Hippocampal formation (tissue), 2 donors: ENCODE data around the gene LDLR.
"Not testable (repeated sequence)": the region's sequence is repeated elsewhere in the genome, so short reads cannot be mapped to it uniquely, and the experiment has no call there.

Experiments
- DNase-seq, 2 donors: peaks; one replicate each; lab custom pipeline; 2025; lab: John Stamatoyannopoulos, UW

The LDLR gene

DNA sequence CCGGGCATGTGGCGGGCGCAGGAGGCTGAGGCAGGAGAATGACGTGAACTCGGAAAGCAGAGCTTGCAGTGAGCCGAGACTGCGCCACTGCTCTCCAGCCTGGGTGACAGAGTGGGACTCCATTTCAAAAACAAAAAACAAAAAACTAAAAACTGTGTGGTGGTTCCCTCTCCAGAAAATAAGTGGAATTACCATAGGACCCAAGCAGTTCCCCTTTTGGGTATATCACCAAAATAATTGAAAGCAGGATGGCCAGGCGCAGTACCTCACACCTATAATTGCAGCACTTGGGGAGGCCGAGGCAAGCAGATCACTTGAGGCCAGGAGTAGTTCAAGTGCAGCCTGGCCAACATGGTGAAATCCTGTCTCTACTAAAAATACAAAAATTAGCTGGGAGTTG is 15.7 kb upstream of the LDLR start:
- no peak for DNase-seq

DNA sequence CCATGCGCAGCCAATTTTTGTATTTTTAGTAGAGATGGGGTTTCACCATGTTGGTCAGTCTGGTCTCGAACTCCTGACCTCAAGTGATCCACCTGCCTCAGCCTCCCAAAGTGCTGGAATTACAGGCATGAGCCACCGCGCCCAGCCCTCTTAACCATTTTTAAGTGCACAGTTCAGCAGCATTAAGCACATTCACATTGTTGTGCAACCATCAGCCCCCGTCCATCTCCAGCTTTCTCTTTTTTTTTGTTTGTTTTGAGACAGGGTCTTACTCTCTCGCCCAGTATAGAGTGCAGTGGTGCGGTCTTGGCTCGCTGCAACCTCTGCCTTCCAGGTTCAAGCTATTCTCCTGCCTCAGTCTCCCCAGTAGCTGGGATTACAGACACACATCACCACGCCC is 12.5 kb upstream of the LDLR start:
- not testable (repeated sequence) for DNase-seq

DNA sequence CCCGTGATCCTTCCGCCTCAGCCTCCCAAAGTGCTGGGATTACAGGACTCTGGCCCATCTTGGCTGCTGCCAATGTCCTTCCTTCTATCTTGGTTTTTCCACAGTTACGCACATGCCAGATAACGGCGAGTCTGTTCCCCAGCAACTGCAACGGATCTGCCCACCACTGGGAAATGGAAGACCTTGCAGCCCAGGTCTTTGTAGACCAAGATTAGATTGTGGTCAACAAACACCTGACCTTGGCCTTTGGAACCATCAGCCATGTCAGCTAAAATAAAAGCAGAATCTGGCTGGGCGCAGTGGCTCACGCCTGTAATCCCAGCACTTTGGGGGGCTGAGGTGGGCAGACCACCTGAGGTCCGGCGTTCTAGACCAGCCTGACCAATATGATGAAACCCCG is 10.4 kb upstream of the LDLR start:
- DNase-seq: no peak

DNA sequence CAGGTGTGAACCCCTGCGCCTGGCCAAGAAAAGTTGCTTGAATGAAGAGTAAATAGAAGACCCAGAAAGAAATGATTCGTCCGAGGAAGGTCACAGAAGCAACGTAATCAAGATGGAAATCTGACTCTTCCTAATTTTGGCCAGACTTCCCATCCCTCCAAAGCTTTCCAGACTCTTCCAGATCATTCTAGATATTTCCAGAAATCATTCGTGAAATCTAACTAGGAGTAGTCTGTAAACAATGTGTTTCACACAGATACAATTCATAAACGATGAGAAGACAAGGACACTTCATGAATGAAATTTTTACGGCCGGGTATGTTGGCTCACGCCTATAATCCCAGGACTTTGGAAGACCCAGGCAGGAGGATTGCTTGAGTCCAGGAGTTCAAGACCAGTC is 9.3 kb upstream of the LDLR start:
- DNase-seq: no peak

DNA sequence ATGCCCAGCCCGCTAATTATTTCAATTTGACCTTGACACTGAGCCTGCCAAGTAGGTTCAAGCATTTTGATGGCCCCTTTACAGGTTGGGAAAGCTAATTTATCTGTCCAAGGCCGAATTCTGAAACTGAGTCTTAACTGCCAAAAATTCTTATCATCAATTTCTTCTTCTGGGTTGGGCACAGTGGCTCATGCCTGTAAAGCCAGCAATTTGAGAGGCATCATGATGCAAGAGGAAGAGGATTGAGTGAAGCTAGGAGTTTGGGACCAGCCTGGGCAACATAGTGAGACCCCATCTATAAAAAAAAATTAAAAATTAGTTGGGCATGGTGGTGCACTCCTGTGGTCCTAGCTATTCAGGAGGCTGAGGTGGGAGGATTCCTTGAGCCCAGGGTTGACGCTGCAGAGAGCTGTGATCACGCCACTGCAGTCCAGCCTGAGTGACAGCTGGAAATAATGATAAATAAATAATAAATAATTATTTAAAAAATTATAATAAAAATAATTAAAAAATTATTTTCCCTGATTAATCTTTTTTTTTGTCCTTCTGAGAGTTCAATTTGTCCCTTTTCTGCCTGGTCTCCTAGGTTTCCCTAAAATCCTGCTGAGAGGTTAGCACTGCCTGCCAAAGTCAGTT is 1.3 kb upstream of the LDLR start:
- DNase-seq: no peak

DNA sequence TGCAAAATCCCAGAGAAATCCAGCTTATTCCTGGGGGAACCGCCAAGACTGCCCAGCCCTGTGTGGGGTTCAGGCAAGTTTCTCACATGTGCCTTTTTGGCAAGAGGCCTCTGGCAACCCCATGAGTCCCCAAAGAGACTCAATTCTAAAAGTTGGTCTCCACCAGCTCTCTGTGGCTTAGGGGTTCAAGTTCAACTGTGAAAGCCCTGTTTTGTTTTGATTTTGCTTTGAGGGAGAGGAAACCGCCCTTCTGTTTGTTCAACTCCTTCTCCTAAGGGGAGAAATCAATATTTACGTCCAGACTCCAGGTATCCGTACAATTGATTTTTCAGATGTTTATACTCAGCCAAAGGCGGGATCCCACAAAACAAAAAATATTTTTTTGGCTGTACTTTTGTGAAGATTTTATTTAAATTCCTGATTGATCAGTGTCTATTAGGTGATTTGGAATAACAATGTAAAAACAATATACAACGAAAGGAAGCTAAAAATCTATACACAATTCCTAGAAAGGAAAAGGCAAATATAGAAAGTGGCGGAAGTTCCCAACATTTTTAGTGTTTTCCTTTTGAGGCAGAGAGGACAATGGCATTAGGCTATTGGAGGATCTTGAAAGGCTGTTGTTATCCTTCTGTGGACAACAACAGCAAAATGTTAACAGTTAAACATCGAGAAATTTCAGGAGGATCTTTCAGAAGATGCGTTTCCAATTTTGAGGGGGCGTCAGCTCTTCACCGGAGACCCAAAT is 583 bp upstream of the LDLR start:
- DNase-seq: peak; percentile 21 to 26

DNA sequence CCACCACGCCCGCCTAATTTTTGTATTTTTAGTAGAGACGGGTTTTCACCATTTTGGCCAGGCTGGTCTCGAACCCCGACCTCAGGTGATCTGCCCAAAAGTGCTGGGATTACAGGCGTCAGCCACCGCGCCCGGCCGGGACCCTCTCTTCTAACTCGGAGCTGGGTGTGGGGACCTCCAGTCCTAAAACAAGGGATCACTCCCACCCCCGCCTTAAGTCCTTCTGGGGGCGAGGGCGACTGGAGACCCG is 676 bp downstream of the LDLR start:
- DNase-seq: not testable (repeated sequence)

DNA sequence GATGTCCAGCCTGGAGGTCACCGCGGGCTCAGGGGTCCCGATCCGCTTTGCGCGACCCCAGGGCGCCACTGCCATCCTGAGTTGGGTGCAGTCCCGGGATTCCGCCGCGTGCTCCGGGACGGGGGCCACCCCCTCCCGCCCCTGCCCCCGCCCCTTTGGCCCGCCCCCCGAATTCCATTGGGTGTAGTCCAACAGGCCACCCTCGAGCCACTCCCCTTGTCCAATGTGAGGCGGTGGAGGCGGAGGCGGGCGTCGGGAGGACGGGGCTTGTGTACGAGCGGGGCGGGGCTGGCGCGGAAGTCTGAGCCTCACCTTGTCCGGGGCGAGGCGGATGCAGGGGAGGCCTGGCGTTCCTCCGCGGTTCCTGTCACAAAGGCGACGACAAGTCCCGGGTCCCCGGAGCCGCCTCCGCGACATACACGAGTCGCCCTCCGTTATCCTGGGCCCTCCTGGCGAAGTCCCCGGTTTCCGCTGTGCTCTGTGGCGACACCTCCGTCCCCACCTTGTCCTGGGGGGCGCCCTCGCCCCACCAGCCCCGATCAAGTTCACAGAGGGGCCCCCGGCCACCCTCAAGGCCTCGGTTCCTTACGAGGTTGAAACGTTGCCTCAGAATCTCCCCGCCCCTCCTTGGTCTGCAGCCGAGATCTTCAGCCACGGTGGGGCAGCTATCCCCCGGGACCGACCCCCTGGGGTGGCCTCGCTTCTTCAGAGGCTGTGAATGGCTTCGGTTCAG is 1.2 kb downstream of the LDLR start:
- peak; percentile 92 to 94 for DNase-seq

DNA sequence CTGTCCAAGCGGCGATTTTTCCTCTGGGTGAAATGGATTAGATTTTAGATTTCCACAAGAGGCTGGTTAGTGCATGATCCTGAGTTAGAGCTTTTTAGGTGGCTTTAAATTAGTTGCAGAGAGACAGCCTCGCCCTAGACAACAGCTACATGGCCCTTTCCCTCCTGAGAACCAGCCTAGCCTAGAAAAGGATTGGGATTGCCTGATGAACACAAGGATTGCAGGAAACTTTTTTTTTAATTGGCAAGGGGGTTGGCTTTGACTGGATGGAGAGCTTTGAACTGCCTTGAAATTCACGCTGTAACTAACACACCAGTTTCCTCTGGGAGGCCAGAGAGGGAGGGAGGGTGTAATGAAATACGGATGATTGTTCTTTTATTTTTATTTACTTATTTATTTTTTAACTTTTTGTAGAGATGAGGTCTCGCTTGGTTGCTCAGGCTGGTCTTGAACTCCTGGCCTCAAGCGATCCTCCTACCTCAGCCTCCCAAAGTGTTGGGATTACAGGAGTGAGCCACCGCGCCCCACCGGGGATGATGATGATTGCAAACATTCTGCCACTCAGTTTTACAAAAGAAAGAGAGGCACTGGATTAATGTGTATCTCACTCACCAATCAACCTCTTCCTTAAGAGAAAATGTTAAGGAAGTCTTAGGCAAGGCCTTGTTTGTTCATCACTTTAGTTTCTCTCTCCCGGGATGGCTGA is 1.9 kb downstream of the LDLR start:
- peak in 1 of 2 donors; percentile 65 for DNase-seq

DNA sequence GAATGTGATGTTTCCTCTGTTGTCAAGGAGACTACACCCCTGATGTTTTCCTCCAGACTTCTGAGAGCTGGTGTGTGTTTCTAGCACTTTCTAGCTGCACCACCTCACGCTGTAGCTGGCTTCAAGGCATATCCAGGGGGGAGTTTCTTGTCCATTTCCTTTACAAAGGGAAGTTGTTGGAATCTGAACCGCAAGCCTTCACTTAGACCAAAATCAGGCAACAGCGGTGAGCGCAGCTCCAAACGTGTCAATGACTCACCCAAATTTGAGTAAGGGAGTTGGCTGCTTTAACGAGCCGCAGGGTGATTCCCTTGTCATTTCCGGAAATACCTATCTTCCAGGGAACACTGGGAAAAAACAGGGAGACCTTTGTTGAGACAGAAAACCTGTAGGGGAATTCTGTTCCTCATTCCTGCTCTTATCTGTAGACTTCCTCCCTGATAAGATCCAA is 2.5 kb downstream of the LDLR start:
- DNase-seq: peak in 1 of 2 donors; percentile 65

DNA sequence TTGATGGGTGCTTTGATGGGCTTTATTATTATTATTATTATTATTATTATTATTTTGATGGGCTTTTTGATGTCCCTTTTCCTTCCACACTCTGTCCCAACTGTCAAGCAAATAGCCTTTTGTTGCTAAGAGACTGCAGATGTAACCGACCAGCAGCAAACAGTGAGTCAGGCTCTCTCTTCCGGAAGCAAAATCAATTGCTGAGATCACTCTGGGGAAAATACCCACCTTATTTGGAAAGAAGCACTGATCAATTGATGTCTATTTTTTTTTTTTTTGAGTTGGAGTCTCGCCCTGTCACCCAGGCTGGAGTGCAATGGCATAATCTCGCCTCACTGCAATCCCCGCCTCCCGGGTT is 2.9 kb downstream of the LDLR start:
- peak in 1 of 2 donors; percentile 22 for DNase-seq

DNA sequence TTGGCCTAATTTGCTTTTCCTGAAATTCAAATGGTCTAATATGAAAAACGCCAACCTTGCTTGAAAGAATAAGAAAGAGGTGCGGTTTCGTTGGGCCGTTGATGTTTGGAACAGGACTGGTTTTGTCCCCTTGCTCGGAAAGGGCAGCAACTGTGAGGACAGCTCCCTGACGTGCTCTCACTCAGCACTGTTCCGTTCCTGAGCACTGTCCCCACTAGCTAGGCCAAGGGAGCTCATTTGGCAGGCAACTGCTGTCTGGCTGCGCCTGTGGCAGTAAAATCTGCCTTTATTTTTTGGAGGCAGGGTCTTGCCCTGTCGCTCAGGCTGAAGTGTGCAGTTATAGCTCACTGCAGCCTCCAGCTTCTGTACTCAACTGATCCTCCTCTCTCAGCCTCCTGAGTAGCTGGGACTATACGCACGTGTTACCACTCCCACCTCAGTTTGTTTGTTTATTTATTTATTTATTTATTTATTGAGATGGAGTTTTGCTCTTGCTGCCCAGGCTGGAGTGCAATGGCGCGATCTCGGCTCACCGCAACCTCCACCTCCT is 4.5 kb downstream of the LDLR start:
- DNase-seq: no peak

DNA sequence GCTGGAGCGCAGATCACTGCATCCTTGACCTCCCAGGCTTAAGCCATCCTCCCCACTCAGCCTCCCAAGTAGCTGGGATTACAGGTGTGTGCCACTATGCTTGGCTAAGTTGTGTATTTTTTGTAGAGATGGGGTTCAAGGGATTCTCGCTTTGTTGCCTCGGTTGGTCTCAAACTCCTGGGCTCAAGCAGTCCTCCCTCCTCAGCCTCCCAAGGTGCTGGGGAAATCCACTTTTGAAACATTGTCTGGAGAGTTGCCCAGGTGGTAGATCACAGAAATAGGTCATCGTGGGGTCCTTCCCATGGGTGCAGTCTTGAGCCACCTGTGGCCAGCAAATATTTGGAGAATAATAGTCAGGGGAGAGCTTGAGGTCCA is 5.2 kb downstream of the LDLR start:
- no peak for DNase-seq

DNA sequence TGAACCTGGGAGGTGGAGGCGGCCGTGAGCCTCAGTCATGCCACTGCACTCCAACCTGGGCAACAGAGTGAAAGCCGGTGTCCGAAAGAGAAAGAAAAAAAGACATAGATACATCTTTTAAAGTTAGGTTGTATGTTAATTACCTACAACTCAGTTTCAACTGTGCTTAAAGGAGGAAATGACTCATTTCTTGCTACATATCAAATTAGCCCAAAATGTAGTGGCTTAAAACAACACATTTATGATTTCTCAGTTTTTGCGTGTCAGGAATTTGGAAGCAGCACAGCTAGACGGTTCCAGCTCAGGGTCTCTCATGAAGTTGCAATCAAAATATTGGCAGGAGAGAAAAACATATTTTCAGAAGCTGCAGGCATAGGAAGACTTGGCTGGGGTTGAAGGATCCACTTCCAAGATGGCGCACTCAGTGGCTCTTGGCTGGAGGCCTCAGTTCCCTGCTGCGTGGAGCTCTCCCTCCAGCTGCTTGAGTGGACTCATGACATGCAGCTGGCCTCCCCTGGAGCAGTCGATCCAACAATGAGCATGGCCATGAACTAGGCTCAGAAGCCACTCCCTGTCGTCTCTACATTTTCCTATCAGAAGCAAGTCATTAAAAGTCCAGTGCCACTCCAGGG is 7.1 kb downstream of the LDLR start:
- DNase-seq: no peak

DNA sequence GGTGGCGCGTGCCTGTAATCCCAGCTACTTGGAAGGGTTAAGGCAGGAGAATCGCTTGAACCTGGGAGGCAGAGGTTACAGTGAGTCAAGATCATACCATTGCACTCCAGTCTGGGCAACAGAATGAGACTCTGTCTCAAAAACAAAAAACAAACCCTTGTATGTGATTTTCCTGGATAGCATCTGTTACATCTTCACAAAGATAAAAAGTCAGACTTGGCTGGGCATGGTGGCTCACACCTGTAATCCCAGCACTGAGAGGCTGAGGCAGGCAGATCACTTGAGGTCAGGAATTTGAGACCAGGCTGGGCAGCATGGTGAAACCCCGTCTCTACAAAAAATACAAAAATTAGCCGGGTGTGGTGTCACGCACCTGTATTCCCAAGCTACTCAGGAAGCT is 8.1 kb downstream of the LDLR start:
- DNase-seq: not testable (repeated sequence)

DNA sequence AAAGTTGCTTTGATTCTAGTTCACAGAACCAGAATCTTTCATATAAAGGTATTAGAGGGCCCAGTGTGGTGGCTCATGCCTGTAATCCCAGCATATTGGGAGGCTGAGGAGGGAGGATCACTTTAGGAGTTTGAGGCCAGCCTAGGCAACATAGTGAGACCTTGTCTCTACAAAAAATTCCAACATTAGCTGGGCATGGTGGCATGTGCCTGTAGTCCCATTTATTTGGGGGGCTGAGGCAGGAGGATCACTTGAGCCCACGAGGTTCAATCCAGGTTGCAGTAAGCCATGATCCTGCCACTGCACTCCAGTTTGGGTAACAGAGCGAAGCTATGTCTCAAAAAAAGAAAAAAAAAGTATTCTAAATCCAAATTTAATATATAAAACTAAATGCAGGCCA is 9.1 kb downstream of the LDLR start:
- no peak for DNase-seq

DNA sequence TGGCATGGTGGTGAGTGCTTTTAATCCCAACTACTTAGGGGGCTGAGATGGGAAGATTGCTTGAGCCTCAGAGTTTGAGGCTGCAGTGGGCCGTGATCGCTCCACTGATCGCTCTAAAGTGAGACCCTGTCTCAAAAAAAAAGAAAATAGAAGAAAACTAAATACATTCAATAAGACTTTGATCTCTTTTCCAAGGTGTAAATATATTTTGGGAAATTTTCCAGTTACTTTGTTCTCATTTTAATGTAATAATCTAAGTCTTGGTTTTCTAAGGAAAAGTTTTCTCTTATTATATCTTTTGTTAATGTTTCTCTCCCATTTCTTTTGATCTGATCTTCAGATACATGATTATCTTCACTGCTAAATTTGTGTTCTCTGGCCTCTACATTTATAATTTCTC is 9.6 kb downstream of the LDLR start:
- DNase-seq: no peak

DNA sequence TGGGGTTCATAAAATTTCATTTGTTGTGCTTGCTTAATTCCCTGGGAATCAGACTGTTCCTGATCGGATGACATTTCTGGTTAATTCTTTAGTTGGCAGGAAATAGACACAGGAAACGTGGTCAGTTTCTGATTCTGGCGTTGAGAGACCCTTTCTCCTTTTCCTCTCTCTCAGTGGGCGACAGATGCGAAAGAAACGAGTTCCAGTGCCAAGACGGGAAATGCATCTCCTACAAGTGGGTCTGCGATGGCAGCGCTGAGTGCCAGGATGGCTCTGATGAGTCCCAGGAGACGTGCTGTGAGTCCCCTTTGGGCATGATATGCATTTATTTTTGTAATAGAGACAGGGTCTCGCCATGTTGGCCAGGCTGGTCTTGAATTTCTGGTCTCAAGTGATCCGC is 10.8 kb downstream of the LDLR start:
- DNase-seq: no peak

DNA sequence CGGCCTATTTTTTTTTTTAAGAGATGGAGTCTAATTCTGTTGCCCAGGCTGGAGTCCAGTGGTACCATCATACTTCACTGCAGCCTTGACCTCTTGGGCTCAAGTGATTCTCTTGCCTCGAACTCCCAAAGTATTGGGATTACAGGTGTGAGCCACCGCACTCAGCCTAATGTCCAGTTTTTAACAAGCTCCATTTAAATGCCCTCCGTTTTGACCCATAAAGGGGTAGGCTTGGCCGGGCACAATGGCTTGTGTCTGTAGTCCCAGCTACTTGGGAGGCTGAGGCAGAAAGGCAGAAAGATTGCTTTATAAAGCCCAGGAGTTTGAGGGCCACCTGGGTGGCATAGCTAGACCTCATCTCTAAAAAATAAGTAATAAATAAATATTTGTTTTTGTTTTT is 11.8 kb downstream of the LDLR start:
- DNase-seq: no peak

DNA sequence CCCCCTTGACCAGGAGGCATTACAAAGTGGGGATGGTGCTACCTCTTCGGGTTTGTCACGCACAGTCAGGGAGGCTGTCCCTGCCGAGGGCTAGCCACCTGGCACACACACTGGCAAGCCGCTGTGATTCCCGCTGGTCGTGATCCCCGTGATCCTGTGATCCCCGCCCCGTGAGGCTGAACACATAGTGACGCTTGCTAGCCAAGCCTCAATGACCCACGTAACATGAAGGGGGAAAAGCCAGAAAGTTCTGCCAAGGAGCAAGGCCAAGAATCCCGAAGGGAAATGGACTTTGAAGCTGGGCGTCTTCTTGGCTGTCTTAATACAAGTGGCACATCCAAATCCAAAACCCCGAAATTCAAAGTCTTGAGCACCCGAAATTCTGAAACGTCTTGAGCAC is 13.7 kb downstream of the LDLR start:
- DNase-seq: peak in 1 of 2 donors; percentile 3

DNA sequence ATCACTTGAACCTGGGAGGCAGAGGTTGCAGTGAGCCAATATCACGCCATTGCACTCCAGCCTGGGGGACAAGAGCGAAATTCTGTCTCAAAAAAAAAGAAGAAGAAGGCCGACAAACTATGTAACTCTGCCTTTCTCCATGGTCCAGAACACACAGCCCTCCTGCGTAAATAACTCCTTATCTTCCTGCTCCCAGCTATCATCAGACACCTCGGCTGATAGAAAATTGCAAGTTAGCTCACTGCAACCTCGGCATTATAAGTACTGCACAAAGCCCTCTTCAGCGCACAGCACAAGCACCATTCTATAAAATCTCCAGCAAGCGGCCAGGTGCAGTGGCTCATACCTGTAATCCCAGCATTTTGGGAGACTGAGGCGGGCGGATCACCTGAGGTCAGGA is 14.4 kb downstream of the LDLR start:
- not testable (repeated sequence) for DNase-seq

DNA sequence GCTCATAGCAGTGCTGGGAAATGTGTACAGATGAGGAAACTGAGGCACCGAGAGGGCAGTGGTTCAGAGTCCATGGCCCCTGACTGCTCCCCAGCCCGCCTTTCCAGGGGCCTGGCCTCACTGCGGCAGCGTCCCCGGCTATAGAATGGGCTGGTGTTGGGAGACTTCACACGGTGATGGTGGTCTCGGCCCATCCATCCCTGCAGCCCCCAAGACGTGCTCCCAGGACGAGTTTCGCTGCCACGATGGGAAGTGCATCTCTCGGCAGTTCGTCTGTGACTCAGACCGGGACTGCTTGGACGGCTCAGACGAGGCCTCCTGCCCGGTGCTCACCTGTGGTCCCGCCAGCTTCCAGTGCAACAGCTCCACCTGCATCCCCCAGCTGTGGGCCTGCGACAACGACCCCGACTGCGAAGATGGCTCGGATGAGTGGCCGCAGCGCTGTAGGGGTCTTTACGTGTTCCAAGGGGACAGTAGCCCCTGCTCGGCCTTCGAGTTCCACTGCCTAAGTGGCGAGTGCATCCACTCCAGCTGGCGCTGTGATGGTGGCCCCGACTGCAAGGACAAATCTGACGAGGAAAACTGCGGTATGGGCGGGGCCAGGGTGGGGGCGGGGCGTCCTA is 15.9 kb downstream of the LDLR start:
- no peak for DNase-seq
